Endothelial cell of umbilical vein (primary cell): ENCODE measurements around the gene NTMT1. TPM values are rescaled to one million over a fixed set of nuclear protein-coding genes. Genes with fewer than 3 reads are reported as not detected.

Source experiments
- BruUV-seq: library from RNA; stranded (reverse); fragments of 400-500 nt; replicated peaks from 2 replicates; lab custom pipeline; 2021; lab: Mats Ljungman, UMichigan
- CTCF ChIA-PET: fragments of 300-600, 350-600 bp; sonication (Branson Sonifier 250); formaldehyde crosslinking; loops from one replicate; lab custom pipeline; 2021; ENCODE audit warnings: antibody characterized with exemption, inconsistent platforms; lab: Charles Lee
- POLR2A ChIA-PET: fragments of 300-600, 350-600 bp; sonication (Branson Sonifier 250); formaldehyde crosslinking; loops from one replicate; lab custom pipeline; 2021; ENCODE audit warnings: antibody characterized with exemption, inconsistent platforms; lab: Charles Lee
- DNase-seq: peaks from one replicate; pipeline ENCODE4 v3.0.0-alpha.2; 2011; ENCODE audit warnings: low read depth, low spot score
- FAIRE-seq: peaks from 2 replicates; lab custom pipeline; 2011; peaks lifted over from hg19 to GRCh38; lab: Jason Lieb, UNC
- H2AFZ ChIP-seq: 2 replicates; pipeline ENCODE4 v1.6.0; 2012; ENCODE audit warnings: low read depth, low read length, control low read depth, inconsistent platforms
- H3K27ac ChIP-seq: 2 replicates; pipeline ENCODE4 v1.5.1; 2011; ENCODE audit warnings: low read depth, mild to moderate bottlenecking, control low read depth, low read length, moderate library complexity; ENCODE audit not compliant: insufficient read depth
- H3K27me3 ChIP-seq, 2 experiments: 2 replicates each; pipeline versions ENCODE4 v1.6.0 to v1.6.1; 2011; ENCODE audit warnings: low read length in 2 of 2, mixed read lengths in 1 of 2; ENCODE audit not compliant: control insufficient read depth in 2 of 2, insufficient read depth in 2 of 2
- H3K36me3 ChIP-seq, 2 experiments: 2 replicates in 1 of 2; 3 replicates in 1 of 2; pipeline ENCODE4 v1.5.1; 2011; ENCODE audit warnings: low read length in 2 of 2, mild to moderate bottlenecking in 1 of 2, moderate library complexity in 1 of 2; ENCODE audit not compliant: control insufficient read depth in 2 of 2, insufficient read depth in 2 of 2; ENCODE audit errors: extremely low read depth in 1 of 2
- H3K4me1 ChIP-seq: 3 replicates; pipeline ENCODE4 v1.5.1; 2011; ENCODE audit warnings: mild to moderate bottlenecking, low read length; ENCODE audit not compliant: control insufficient read depth, insufficient read depth; ENCODE audit errors: extremely low read depth
- H3K4me2 ChIP-seq: 2 replicates; pipeline ENCODE4 v1.6.1; 2011; ENCODE audit warnings: low read length, control low read depth, mixed read lengths; ENCODE audit not compliant: insufficient read depth
- H3K4me3 ChIP-seq, 3 experiments: fragments of 200-600 bp in 1 of 3; sonication (generic), shearing (Covaris generic) in 1 of 3; replicated peaks in 1 of 3; 2 replicates each; pipeline ENCODE4 v1.5.1; 2011 to 2016; ENCODE audit warnings: control low read depth in 3 of 3, low read length in 3 of 3, mild to moderate bottlenecking in 2 of 3, inconsistent platforms in 1 of 3, low read depth in 1 of 3, moderate library complexity in 1 of 3; ENCODE audit not compliant: insufficient read depth in 1 of 3
- H3K79me2 ChIP-seq: 2 replicates; pipeline ENCODE4 v1.6.0; 2012; ENCODE audit warnings: low read length, inconsistent platforms; ENCODE audit not compliant: control insufficient read depth, insufficient read depth
- H3K9ac ChIP-seq: replicated peaks from 2 replicates; pipeline ENCODE3; 2011; ENCODE audit warnings: low read length, control low read depth; ENCODE audit not compliant: insufficient read depth; ENCODE audit errors: extremely low read depth
- H3K9me1 ChIP-seq: replicated peaks from 3 replicates; pipeline ENCODE4 v1.6.0; 2011; ENCODE audit warnings: mild to moderate bottlenecking, low read length; ENCODE audit not compliant: control insufficient read depth, insufficient read depth; ENCODE audit errors: extremely low read depth
- H3K9me3 ChIP-seq: replicated peaks from 2 replicates; pipeline ENCODE4 v1.5.1; 2012; ENCODE audit warnings: low read length, inconsistent platforms; ENCODE audit not compliant: control insufficient read depth, insufficient read depth
- H4K20me1 ChIP-seq: replicated peaks from 2 replicates; pipeline ENCODE3; 2011; ENCODE audit warnings: mild to moderate bottlenecking, low read length; ENCODE audit not compliant: control insufficient read depth, insufficient read depth; ENCODE audit errors: extremely low read depth
- EZH2 ChIP-seq: IDR thresholded peaks from 2 replicates; pipeline ENCODE4 v1.6.1; 2012; ENCODE audit warnings: borderline replicate concordance, low read depth, mild to moderate bottlenecking, moderate library complexity, low read length, inconsistent platforms; ENCODE audit not compliant: severe bottlenecking
- FOS ChIP-seq: IDR thresholded peaks from 2 replicates; pipeline ENCODE4 v1.6.1; 2011; ENCODE audit warnings: mild to moderate bottlenecking, low read length, moderate library complexity, borderline replicate concordance; ENCODE audit not compliant: insufficient read depth
- MYC ChIP-seq: IDR thresholded peaks from one replicate; pipeline ENCODE4 v1.6.1; 2011; ENCODE audit warnings: mild to moderate bottlenecking, low read depth, low read length
- POLR2AphosphoS5 ChIP-seq: IDR thresholded peaks from 2 replicates; pipeline ENCODE4 v1.6.1; 2012; ENCODE audit warnings: low read depth, mild to moderate bottlenecking, control low read depth, low read length, moderate library complexity; ENCODE audit not compliant: insufficient read depth
- dilution Hi-C: fragments of 300-500 bp; cut with MboI; formaldehyde crosslinking; loops from one replicate; pipeline ENCODE4 v1.15.0; 2019; ENCODE audit warnings: low sequenced_read_pairs; ENCODE audit not compliant: extremely low pct_ligation_motif_present
- intact Hi-C: fragments of 100-400 bp; cut with micrococcal nuclease; formaldehyde crosslinking; loops from one replicate; pipeline ENCODE4 v1.10.0; 2022
- polyA plus RNA-seq, 4 experiments: library from polyadenylated mRNA; depleted of rRNA in 3 of 4; stranded (reverse) in 3 of 4; unstranded in 1 of 4; fragments of >200 nt; gene quantifications; 2 replicates each; pipeline versions ENCODE4 v1.2.1 to v1.2.3, GENCODE V29; 2011 to 2012; ENCODE audit warnings: missing spikeins in 1 of 4
- total RNA-seq: library from RNA; stranded (reverse); gene quantifications from 2 replicates; pipeline ENCODE4 v1.2.3, GENCODE V29; 2021
- TF ChIP-seq, protein P1 (sequence below): IDR thresholded peaks from 2 replicates; pipeline ENCODE4 v1.6.1; 2011; ENCODE audit not compliant: insufficient read depth, insufficient read length
- TF ChIP-seq, protein P2 (sequence below), 2 donors: IDR thresholded peaks; 1 replicate in 1 of 2; 2 replicates in 1 of 2; pipeline ENCODE4 v1.5.1; 2011; ENCODE audit warnings: low read length in 2 of 2, mild to moderate bottlenecking in 2 of 2, moderate library complexity in 2 of 2, control low read depth in 1 of 2, inconsistent platforms in 1 of 2, low read depth in 1 of 2; ENCODE audit not compliant: insufficient read depth in 1 of 2; ENCODE audit errors: extremely low read depth in 1 of 2

NTMT1 gene
- total and polyA plus RNA-seq, 2 donors (not counting 3 experiments of a cell fraction or from before 2014, with no cell fraction given) = 47.6 to 58.3 TPM

DNA sequence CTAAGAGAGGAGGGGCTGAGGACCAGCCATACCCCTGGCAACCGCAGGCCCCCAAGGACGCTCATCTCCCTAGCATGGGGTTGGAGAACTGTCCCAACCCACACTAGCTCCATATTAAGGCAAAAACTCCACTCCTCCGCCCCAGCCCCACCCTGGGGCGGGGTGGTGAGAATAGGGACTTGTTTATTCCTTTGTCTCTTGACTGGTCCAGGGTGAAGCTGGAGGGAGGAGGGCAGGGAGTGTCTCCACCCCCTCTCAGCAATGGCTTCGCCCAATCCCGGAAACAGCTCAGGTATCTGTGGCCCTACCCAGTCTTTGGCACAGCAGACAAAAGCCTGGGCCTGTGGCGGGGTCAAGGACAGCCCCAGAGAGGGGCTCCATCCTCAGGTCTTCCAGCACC, 56.4 kb downstream of the NTMT1 start:
- Histone ChIP-seq H3K9ac (no peak overlapping the region), H3K27me3 (no peaks in the 10 kb centered on the region), H2AFZ (no peak overlapping the region), H3K9me3 (no peaks in the 10 kb centered on the region), H3K4me3 (no peak overlapping the region), H3K27ac (no peak overlapping the region), H3K9me1 (no peaks in the 10 kb centered on the region), H3K79me2 (no peaks in the 10 kb centered on the region), H3K4me1 (no peaks in the 10 kb centered on the region), H3K4me2 (no peak overlapping the region), H4K20me1 (no peaks in the 10 kb centered on the region), H3K36me3 (no peaks in the 10 kb centered on the region)
- dilution Hi-C loops (no loop called here), intact Hi-C loops (no loop called here)
- DNase-seq (no peak), FAIRE-seq (no peak)
- no TSS peak for BruUV-seq
- ChIA-PET CTCF (interaction anchor here (1.4 kb wide), 1 partner anchor 14 kb away, joined by 3 read pairs; no protein-coding TSS in a partner anchor), POLR2A (no interaction called here)
- TF ChIP-seq, protein P1, sequence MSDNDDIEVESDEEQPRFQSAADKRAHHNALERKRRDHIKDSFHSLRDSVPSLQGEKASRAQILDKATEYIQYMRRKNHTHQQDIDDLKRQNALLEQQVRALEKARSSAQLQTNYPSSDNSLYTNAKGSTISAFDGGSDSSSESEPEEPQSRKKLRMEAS = no peak
- TF ChIP-seq EZH2 = no peak
- TF ChIP-seq FOS = no peak
- TF ChIP-seq MYC = no peak
- TF ChIP-seq POLR2AphosphoS5 = no peak
- TF ChIP-seq, protein P2, sequence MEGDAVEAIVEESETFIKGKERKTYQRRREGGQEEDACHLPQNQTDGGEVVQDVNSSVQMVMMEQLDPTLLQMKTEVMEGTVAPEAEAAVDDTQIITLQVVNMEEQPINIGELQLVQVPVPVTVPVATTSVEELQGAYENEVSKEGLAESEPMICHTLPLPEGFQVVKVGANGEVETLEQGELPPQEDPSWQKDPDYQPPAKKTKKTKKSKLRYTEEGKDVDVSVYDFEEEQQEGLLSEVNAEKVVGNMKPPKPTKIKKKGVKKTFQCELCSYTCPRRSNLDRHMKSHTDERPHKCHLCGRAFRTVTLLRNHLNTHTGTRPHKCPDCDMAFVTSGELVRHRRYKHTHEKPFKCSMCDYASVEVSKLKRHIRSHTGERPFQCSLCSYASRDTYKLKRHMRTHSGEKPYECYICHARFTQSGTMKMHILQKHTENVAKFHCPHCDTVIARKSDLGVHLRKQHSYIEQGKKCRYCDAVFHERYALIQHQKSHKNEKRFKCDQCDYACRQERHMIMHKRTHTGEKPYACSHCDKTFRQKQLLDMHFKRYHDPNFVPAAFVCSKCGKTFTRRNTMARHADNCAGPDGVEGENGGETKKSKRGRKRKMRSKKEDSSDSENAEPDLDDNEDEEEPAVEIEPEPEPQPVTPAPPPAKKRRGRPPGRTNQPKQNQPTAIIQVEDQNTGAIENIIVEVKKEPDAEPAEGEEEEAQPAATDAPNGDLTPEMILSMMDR (IDR thresholded peaks at IDR 0.05; ENCODE audit: extremely low read depth in 1 of 2, insufficient read depth in 1 of 2, low read depth in 1 of 2, low read length in 2 of 2) = no peak
